CD8-positive, alpha-beta memory T cell (primary cell): ENCODE results near the gene FSTL4. TPM values are rescaled to one million over a fixed set of nuclear protein-coding genes. Genes with fewer than 3 reads are reported as not detected.

Experiments
- CTCF ChIA-PET: fragments of 350-600 bp; sonication (Branson Sonifier 250); formaldehyde crosslinking; loops from one replicate; lab custom pipeline; 2021; ENCODE audit warnings: antibody characterized with exemption; lab: Charles Lee
- POLR2A ChIA-PET: fragments of 350-600 bp; sonication (Branson Sonifier 250); formaldehyde crosslinking; loops from one replicate; lab custom pipeline; 2021; ENCODE audit warnings: antibody characterized with exemption; lab: Charles Lee
- DNase-seq, 5 donors: peaks; one replicate each; pipeline versions ENCODE4 v3.0.0 to v3.0.0-alpha.2; 2020 to 2022; ENCODE audit warnings: mixed read lengths in 1 of 5
- H3K27ac ChIP-seq: one replicate; pipeline ENCODE4 v1.7.0; 2013; ENCODE audit warnings: low read depth, mild to moderate bottlenecking, low read length, moderate library complexity
- H3K27me3 ChIP-seq: 2 replicates; pipeline ENCODE4 v1.7.0; 2013; ENCODE audit warnings: low read length, mild to moderate bottlenecking; ENCODE audit not compliant: insufficient read depth, poor library complexity, severe bottlenecking
- H3K36me3 ChIP-seq: 2 replicates; pipeline ENCODE4 v1.7.0; 2013; ENCODE audit warnings: mild to moderate bottlenecking, low read length, moderate library complexity; ENCODE audit not compliant: insufficient read depth
- H3K4me1 ChIP-seq: 2 replicates; pipeline ENCODE4 v1.7.0; 2013; ENCODE audit warnings: mild to moderate bottlenecking, low read length, moderate library complexity; ENCODE audit not compliant: insufficient read depth
- H3K4me3 ChIP-seq: 2 replicates; pipeline ENCODE4 v1.7.0; 2013; ENCODE audit warnings: mild to moderate bottlenecking, low read length
- H3K9me3 ChIP-seq: 2 replicates; pipeline ENCODE4 v1.7.0; 2013; ENCODE audit warnings: mild to moderate bottlenecking, low read length
- H3K27ac Mint-ChIP-seq, 8 donors: one replicate each; pipeline ENCODE4 v1.8.0; 2020 to 2021; ENCODE audit warnings: mixed read lengths in 8 of 8, mild to moderate bottlenecking in 6 of 8, inconsistent platforms in 3 of 8, moderate library complexity in 3 of 8
- H3K27me3 Mint-ChIP-seq, 2 donors: one replicate each; pipeline ENCODE4 v1.8.0; 2020 to 2021; ENCODE audit warnings: mixed read lengths in 2 of 2, mild to moderate bottlenecking in 1 of 2, moderate library complexity in 1 of 2
- H3K36me3 Mint-ChIP-seq, 3 donors: one replicate each; pipeline ENCODE4 v1.8.0; 2020 to 2021; ENCODE audit warnings: mixed read lengths in 3 of 3, inconsistent platforms in 1 of 3, mild to moderate bottlenecking in 1 of 3
- H3K4me1 Mint-ChIP-seq, 3 donors: one replicate each; pipeline ENCODE4 v1.8.0; 2020 to 2021; ENCODE audit warnings: mixed read lengths in 3 of 3, inconsistent platforms in 1 of 3, mild to moderate bottlenecking in 1 of 3
- H3K4me3 Mint-ChIP-seq, 7 donors: one replicate each; pipeline ENCODE4 v1.8.0; 2020 to 2021; ENCODE audit warnings: mixed read lengths in 7 of 7, mild to moderate bottlenecking in 6 of 7, moderate library complexity in 4 of 7, inconsistent platforms in 2 of 7
- H3K9me3 Mint-ChIP-seq, 5 donors: one replicate each; pipeline ENCODE4 v1.8.0; 2020 to 2022; ENCODE audit warnings: mixed read lengths in 5 of 5, mild to moderate bottlenecking in 3 of 5, moderate library complexity in 2 of 5, inconsistent platforms in 1 of 5
- polyA plus RNA-seq: library from polyadenylated mRNA; unstranded; fragments of 300-500 nt; fragmentation: Illumina TruSeq; gene quantifications from one replicate; pipeline ENCODE4 v1.2.3, GENCODE V29; 2021
- total RNA-seq, 2 experiments: library from RNA; stranded (reverse); gene quantifications; one replicate each; pipeline ENCODE4 v1.2.3, GENCODE V29; 2021

The FSTL4 gene
- total and polyA plus RNA-seq, 3 experiments from 2014 or later, result 0.33 TPM; not detected in 2

- Histone ChIP-seq H3K36me3 (no peaks in the 10 kb centered on the region), H3K9me3 (no peaks in the 10 kb centered on the region), H3K27ac (no peak overlapping the region), H3K4me3 (no peak overlapping the region), H3K27me3 (no peaks in the 10 kb centered on the region), H3K4me1 (no peaks in the 10 kb centered on the region)
- POLR2A ChIA-PET, result no interaction called here
- H3K36me3 Mint-ChIP-seq, result no peaks in the 10 kb centered on the region
- no peaks in the 10 kb centered on the region for H3K4me1 Mint-ChIP-seq
- CTCF ChIA-PET, result interaction anchor here (1.4 kb wide), 1 partner anchor 14 kb away, joined by 3 read pairs; no protein-coding TSS in a partner anchor
- no peak overlapping the region for H3K4me3 Mint-ChIP-seq
- DNase-seq, result no peak
- H3K9me3 Mint-ChIP-seq, result no peaks in the 10 kb centered on the region
- peak overlapping the region in 1 of 8 donors; percentile 64 for H3K27ac Mint-ChIP-seq
- H3K27me3 Mint-ChIP-seq, result peaks cover 4 to 10% of the 10 kb centered on the region in 2 donors
These were observed 278.8 kb downstream of the FSTL4 start for GRCh38 chr5:133333326-133334150.

- POLR2A ChIA-PET, result no interaction called here
These were observed 279.8 kb downstream of the FSTL4 start for GRCh38 chr5:133332439-133333024.

GRCh38 chr5:133331941-133332340 is 280.4 kb downstream of the FSTL4 start:
- peak overlapping the region in 1 of 7 donors; percentile 30 for H3K4me3 Mint-ChIP-seq

More at GRCh38 chr5:133332439-133333024, 279.8 kb downstream of the FSTL4 start:
- Histone ChIP-seq H3K4me3 (no peak overlapping the region), H3K9me3 (no peaks in the 10 kb centered on the region), H3K36me3 (no peaks in the 10 kb centered on the region), H3K27me3 (no peaks in the 10 kb centered on the region), H3K4me1 (no peaks in the 10 kb centered on the region), H3K27ac (no peak overlapping the region)
- Mint-ChIP-seq H3K27ac (no peak overlapping the region), H3K9me3 (no peaks in the 10 kb centered on the region), H3K4me1 (no peaks in the 10 kb centered on the region), H3K4me3 (no peak overlapping the region), H3K36me3 (no peaks in the 10 kb centered on the region), H3K27me3 (peaks cover under 1 to 10% of the 10 kb centered on the region in 2 donors)
- no peak for DNase-seq
- CTCF ChIA-PET, result interaction anchor here (1.4 kb wide), 1 partner anchor 13 kb away, joined by 3 read pairs; no protein-coding TSS in a partner anchor

GRCh38 chr5:133330956-133331355 is 281.4 kb downstream of the FSTL4 start:
- ChIA-PET POLR2A (no interaction called here), CTCF (no interaction called here)
- Mint-ChIP-seq H3K36me3 (no peaks in the 10 kb centered on the region), H3K4me3 (no peak overlapping the region), H3K27ac (no peak overlapping the region), H3K9me3 (no peaks in the 10 kb centered on the region), H3K27me3 (peaks cover 0 to 10% of the 10 kb centered on the region in 2 donors), H3K4me1 (no peaks in the 10 kb centered on the region)
- DNase-seq, result no peak
- H3K4me3 ChIP-seq, result no peak overlapping the region
- H3K27ac ChIP-seq, result no peak overlapping the region
- H3K4me1 ChIP-seq, result no peaks in the 10 kb centered on the region
- H3K9me3 ChIP-seq, result no peaks in the 10 kb centered on the region
- H3K36me3 ChIP-seq, result no peaks in the 10 kb centered on the region
- H3K27me3 ChIP-seq, result no peaks in the 10 kb centered on the region

More at GRCh38 chr5:133331941-133332340, 280.4 kb downstream of the FSTL4 start:
- Histone ChIP-seq H3K9me3 (no peaks in the 10 kb centered on the region), H3K4me3 (no peak overlapping the region), H3K27me3 (no peaks in the 10 kb centered on the region), H3K4me1 (no peaks in the 10 kb centered on the region), H3K27ac (no peak overlapping the region), H3K36me3 (no peaks in the 10 kb centered on the region)
- Mint-ChIP-seq H3K27me3 (peaks cover 0 to 10% of the 10 kb centered on the region in 2 donors), H3K4me1 (no peaks in the 10 kb centered on the region), H3K9me3 (no peaks in the 10 kb centered on the region), H3K36me3 (no peaks in the 10 kb centered on the region), H3K27ac (no peak overlapping the region)
- DNase-seq, result no peak
- ChIA-PET POLR2A (no interaction called here), CTCF (interaction anchor here (1.4 kb wide), 1 partner anchor 13 kb away, joined by 3 read pairs; no protein-coding TSS in a partner anchor)

- no peak for DNase-seq
- no peaks in the 10 kb centered on the region for H3K36me3 ChIP-seq
- H3K9me3 Mint-ChIP-seq, result no peaks in the 10 kb centered on the region
- H3K4me1 ChIP-seq, result no peaks in the 10 kb centered on the region
- POLR2A ChIA-PET, result no interaction called here
- no peaks in the 10 kb centered on the region for H3K9me3 ChIP-seq
- no peak overlapping the region for H3K4me3 Mint-ChIP-seq
- no peaks in the 10 kb centered on the region for H3K4me1 Mint-ChIP-seq
- H3K36me3 Mint-ChIP-seq, result no peaks in the 10 kb centered on the region
- H3K4me3 ChIP-seq, result no peak overlapping the region
- CTCF ChIA-PET, result no interaction called here
- H3K27ac Mint-ChIP-seq, result no peak overlapping the region
- no peak overlapping the region for H3K27ac ChIP-seq
- peaks cover 2 to 10% of the 10 kb centered on the region in 2 donors for H3K27me3 Mint-ChIP-seq
- H3K27me3 ChIP-seq, result no peaks in the 10 kb centered on the region
These were observed 283.5 kb downstream of the FSTL4 start for GRCh38 chr5:133328800-133329199.

GRCh38 chr5:133327946-133328401 is 284.4 kb downstream of the FSTL4 start:
- Mint-ChIP-seq H3K27me3 (peaks cover 4 to 8% of the 10 kb centered on the region in 2 donors), H3K4me3 (no peak overlapping the region), H3K36me3 (no peaks in the 10 kb centered on the region), H3K9me3 (no peaks in the 10 kb centered on the region), H3K4me1 (no peaks in the 10 kb centered on the region), H3K27ac (no peak overlapping the region)
- ChIA-PET POLR2A (no interaction called here), CTCF (no interaction called here)
- DNase-seq, result no peak
- Histone ChIP-seq H3K27me3 (no peaks in the 10 kb centered on the region), H3K4me3 (no peak overlapping the region), H3K36me3 (no peaks in the 10 kb centered on the region), H3K27ac (no peak overlapping the region), H3K9me3 (no peaks in the 10 kb centered on the region), H3K4me1 (no peaks in the 10 kb centered on the region)

- Mint-ChIP-seq H3K4me3 (peak overlapping the region in 1 of 7 donors; percentile 34), H3K4me1 (no peaks in the 10 kb centered on the region), H3K27ac (no peak overlapping the region), H3K9me3 (no peaks in the 10 kb centered on the region), H3K27me3 (peaks cover 4 to 9% of the 10 kb centered on the region in 2 donors), H3K36me3 (no peaks in the 10 kb centered on the region)
- no peaks in the 10 kb centered on the region for H3K4me1 ChIP-seq
- H3K36me3 ChIP-seq, result no peaks in the 10 kb centered on the region
- no peak overlapping the region for H3K4me3 ChIP-seq
- ChIA-PET CTCF (interaction anchor here (1.5 kb wide), 1 partner anchor 215 kb away, joined by 3 read pairs; no protein-coding TSS in a partner anchor), POLR2A (no interaction called here)
- no peaks in the 10 kb centered on the region for H3K27me3 ChIP-seq
- no peak for DNase-seq
- no peak overlapping the region for H3K27ac ChIP-seq
- no peaks in the 10 kb centered on the region for H3K9me3 ChIP-seq
These were observed 286.0 kb downstream of the FSTL4 start for GRCh38 chr5:133326361-133326760.

GRCh38 chr5:133325864-133326263 is 286.5 kb downstream of the FSTL4 start:
- no peaks in the 10 kb centered on the region for H3K36me3 ChIP-seq
- ChIA-PET CTCF (interaction anchor here (1.2 to 1.5 kb wide), 2 partner anchors 21 to 215 kb away, joined by 3 read pairs; no protein-coding TSS in a partner anchor), POLR2A (no interaction called here)
- Mint-ChIP-seq H3K4me3 (no peak overlapping the region), H3K9me3 (no peaks in the 10 kb centered on the region), H3K36me3 (no peaks in the 10 kb centered on the region), H3K27me3 (peaks cover 4 to 9% of the 10 kb centered on the region in 2 donors), H3K4me1 (no peaks in the 10 kb centered on the region), H3K27ac (no peak overlapping the region)
- H3K9me3 ChIP-seq, result no peaks in the 10 kb centered on the region
- H3K27ac ChIP-seq, result no peak overlapping the region
- H3K27me3 ChIP-seq, result no peaks in the 10 kb centered on the region
- H3K4me3 ChIP-seq, result no peak overlapping the region
- H3K4me1 ChIP-seq, result no peaks in the 10 kb centered on the region
- DNase-seq, result no peak
